Measurements from ENCODE around the gene PPP1R3G.
A peak's percentile ranks its signal among the peaks of the same experiment; 100 is the strongest.

PPP1R3G gene

DNA sequence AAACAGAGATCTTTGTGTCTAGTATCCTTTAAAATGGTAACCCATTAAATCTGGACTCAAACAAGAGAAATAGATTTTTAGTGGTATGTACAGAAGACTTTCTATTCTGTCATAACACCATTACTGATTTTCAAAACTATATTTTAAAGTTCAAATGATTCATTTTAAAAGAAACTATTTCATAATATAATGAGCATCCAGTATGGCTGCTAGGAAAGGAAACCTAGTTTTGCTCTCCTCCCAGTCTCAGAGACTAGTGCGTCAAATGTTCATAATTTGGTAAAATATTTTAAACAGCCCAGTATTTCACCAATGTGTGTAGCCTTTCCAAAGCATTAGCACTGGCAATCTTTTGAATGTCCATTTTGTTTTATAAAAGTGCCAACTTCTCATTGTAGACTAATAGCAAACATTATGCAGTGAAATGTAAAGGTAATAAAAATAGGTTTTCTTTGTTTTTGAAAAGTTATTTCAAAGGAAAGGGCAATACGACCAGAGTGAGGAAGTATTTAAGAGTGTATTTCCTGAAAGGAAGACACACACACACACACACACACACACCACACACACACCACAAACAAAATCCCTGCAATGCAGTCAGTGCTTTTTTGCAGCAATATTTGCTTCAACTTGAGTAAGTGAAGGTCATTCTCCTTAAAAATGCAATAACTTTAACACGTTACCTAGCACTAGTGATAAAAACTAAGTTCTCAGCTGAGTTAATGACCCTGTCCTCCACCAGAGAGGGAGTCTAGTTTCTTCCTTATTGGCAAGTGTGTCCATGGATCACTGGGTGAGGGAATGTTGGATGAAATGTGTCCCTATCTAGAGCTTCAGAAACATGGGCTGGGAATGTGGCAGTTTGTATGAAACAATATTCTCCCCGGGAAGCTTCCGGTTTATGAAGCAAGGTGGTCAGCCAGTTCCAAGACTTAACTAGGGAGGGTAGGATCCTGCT is 4.6 kb downstream of the PPP1R3G start:
- H4K20me1 ChIP-seq (ENCODE audit: insufficient read depth, low read length, poor library complexity, severe bottlenecking): no peaks in the 10 kb centered on the region
- no peak overlapping the region for H2AFZ ChIP-seq (ENCODE audit: low read length)
- H3K36me3 ChIP-seq (ENCODE audit: insufficient read depth, low read length): no peaks in the 10 kb centered on the region
- H3K9me3 ChIP-seq (ENCODE audit: insufficient read depth, low read depth, low read length): no peaks in the 10 kb centered on the region
- no peaks in the 10 kb centered on the region for H3K79me2 ChIP-seq (ENCODE audit: insufficient read depth, low read length)
- no peak overlapping the region for H3K4me3 ChIP-seq (ENCODE audit: low read length, poor library complexity, severe bottlenecking)
- no peaks in the 10 kb centered on the region for H3K27me3 ChIP-seq (ENCODE audit: insufficient read depth, low read length, poor library complexity, severe bottlenecking)
- no peaks in the 10 kb centered on the region for H3K9me2 ChIP-seq (replicated peaks; ENCODE audit: low read depth, low read length)
- H3K4me1 ChIP-seq (ENCODE audit: insufficient read depth, low read length, poor library complexity, severe bottlenecking): peaks cover 15% of the 10 kb centered on the region
- H3K9ac ChIP-seq (ENCODE audit: low read depth, low read length, poor library complexity, severe bottlenecking): no peak overlapping the region
- no peaks in the 10 kb centered on the region for H3F3A ChIP-seq (ENCODE audit: low read depth)
- TF ChIP-seq, protein P1, sequence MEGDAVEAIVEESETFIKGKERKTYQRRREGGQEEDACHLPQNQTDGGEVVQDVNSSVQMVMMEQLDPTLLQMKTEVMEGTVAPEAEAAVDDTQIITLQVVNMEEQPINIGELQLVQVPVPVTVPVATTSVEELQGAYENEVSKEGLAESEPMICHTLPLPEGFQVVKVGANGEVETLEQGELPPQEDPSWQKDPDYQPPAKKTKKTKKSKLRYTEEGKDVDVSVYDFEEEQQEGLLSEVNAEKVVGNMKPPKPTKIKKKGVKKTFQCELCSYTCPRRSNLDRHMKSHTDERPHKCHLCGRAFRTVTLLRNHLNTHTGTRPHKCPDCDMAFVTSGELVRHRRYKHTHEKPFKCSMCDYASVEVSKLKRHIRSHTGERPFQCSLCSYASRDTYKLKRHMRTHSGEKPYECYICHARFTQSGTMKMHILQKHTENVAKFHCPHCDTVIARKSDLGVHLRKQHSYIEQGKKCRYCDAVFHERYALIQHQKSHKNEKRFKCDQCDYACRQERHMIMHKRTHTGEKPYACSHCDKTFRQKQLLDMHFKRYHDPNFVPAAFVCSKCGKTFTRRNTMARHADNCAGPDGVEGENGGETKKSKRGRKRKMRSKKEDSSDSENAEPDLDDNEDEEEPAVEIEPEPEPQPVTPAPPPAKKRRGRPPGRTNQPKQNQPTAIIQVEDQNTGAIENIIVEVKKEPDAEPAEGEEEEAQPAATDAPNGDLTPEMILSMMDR (conservative IDR thresholded peaks at IDR 0.05; ENCODE audit: low read length): no peak
- no peak for TF ChIP-seq EZH2phosphoT487 (IDR thresholded peaks at IDR 0.05; ENCODE audit: borderline replicate concordance)
- peak overlapping the region; percentile 4 for H3K4me2 ChIP-seq (ENCODE audit: low read depth, low read length, poor library complexity, severe bottlenecking)

GRCh38 chr6:5090603-5091002 is 5.5 kb downstream of the PPP1R3G start:
- H3K4me3 ChIP-seq (ENCODE audit: low read length, poor library complexity, severe bottlenecking): no peak overlapping the region
- no peaks in the 10 kb centered on the region for H3K79me2 ChIP-seq (ENCODE audit: insufficient read depth, low read length)
- no peaks in the 10 kb centered on the region for H3F3A ChIP-seq (ENCODE audit: low read depth)
- H2AFZ ChIP-seq (ENCODE audit: low read length): no peak overlapping the region
- TF ChIP-seq, protein P1 (conservative IDR thresholded peaks at IDR 0.05; ENCODE audit: low read length): no peak
- TF ChIP-seq EZH2phosphoT487 (IDR thresholded peaks at IDR 0.05; ENCODE audit: borderline replicate concordance): no peak
- no peaks in the 10 kb centered on the region for H4K20me1 ChIP-seq (ENCODE audit: insufficient read depth, low read length, poor library complexity, severe bottlenecking)
- H3K4me2 ChIP-seq (ENCODE audit: low read depth, low read length, poor library complexity, severe bottlenecking): no peak overlapping the region
- H3K36me3 ChIP-seq (ENCODE audit: insufficient read depth, low read length): no peaks in the 10 kb centered on the region
- H3K9ac ChIP-seq (ENCODE audit: low read depth, low read length, poor library complexity, severe bottlenecking): no peak overlapping the region
- peaks cover 15% of the 10 kb centered on the region for H3K4me1 ChIP-seq (ENCODE audit: insufficient read depth, low read length, poor library complexity, severe bottlenecking)
- no peaks in the 10 kb centered on the region for H3K9me3 ChIP-seq (ENCODE audit: insufficient read depth, low read depth, low read length)
- no peaks in the 10 kb centered on the region for H3K9me2 ChIP-seq (replicated peaks; ENCODE audit: low read depth, low read length)
- H3K27me3 ChIP-seq (ENCODE audit: insufficient read depth, low read length, poor library complexity, severe bottlenecking): no peaks in the 10 kb centered on the region

- Histone ChIP-seq H3K4me3 (ENCODE audit: low read length, poor library complexity, severe bottlenecking) (no peak overlapping the region), H3K79me2 (ENCODE audit: insufficient read depth, low read length) (no peaks in the 10 kb centered on the region), H3K9me2 (replicated peaks; ENCODE audit: low read depth, low read length) (no peaks in the 10 kb centered on the region), H2AFZ (ENCODE audit: low read length) (no peak overlapping the region), H3K4me2 (ENCODE audit: low read depth, low read length, poor library complexity, severe bottlenecking) (no peak overlapping the region), H4K20me1 (ENCODE audit: insufficient read depth, low read length, poor library complexity, severe bottlenecking) (no peaks in the 10 kb centered on the region), H3K9me3 (ENCODE audit: insufficient read depth, low read depth, low read length) (no peaks in the 10 kb centered on the region), H3K27me3 (ENCODE audit: insufficient read depth, low read length, poor library complexity, severe bottlenecking) (no peaks in the 10 kb centered on the region), H3F3A (ENCODE audit: low read depth) (no peaks in the 10 kb centered on the region), H3K36me3 (ENCODE audit: insufficient read depth, low read length) (no peaks in the 10 kb centered on the region), H3K9ac (ENCODE audit: low read depth, low read length, poor library complexity, severe bottlenecking) (no peak overlapping the region), H3K4me1 (ENCODE audit: insufficient read depth, low read length, poor library complexity, severe bottlenecking) (peaks cover 15% of the 10 kb centered on the region)
- TF ChIP-seq, protein P1 (conservative IDR thresholded peaks at IDR 0.05; ENCODE audit: low read length): no peak
- TF ChIP-seq EZH2phosphoT487 (IDR thresholded peaks at IDR 0.05; ENCODE audit: borderline replicate concordance): no peak
Observed at GRCh38 chr6:5091210-5092069, 6.3 kb downstream of the PPP1R3G start.
